Keratinocyte (primary cell): ENCODE measurements around the gene ZSCAN23.

Source experiments
- CTCF ChIP-seq, 3 experiments: IDR thresholded peaks in 1 of 3; conservative IDR thresholded peaks in 1 of 3; optimal IDR thresholded peaks in 1 of 3; 2 replicates in 2 of 3; 3 replicates in 1 of 3; pipeline versions ENCODE3 to v1.5.1; 2011; ENCODE audit warnings: low read length in 3 of 3, mild to moderate bottlenecking in 3 of 3, moderate library complexity in 2 of 3, control low read depth in 1 of 3, inconsistent platforms in 1 of 3; ENCODE audit not compliant: insufficient read depth in 2 of 3; ENCODE audit errors: extremely low read depth in 1 of 3
- EZH2 ChIP-seq: IDR thresholded peaks from one replicate; pipeline ENCODE4 v1.6.1; 2012; ENCODE audit warnings: inconsistent platforms, mild to moderate bottlenecking, low read length, moderate library complexity

- TF ChIP-seq CTCF (optimal IDR thresholded peaks at IDR 0.05 in 1 of 3, IDR thresholded peaks at IDR 0.05 in 1 of 3, conservative IDR thresholded peaks at IDR 0.05 in 1 of 3; ENCODE audit: extremely low read depth in 1 of 3, insufficient read depth in 2 of 3, low read length in 3 of 3) = no peak
- no peak for TF ChIP-seq EZH2
These were observed 47.1 kb upstream of the ZSCAN23 start for GRCh38 chr6:28490205-28490890.
